Measurements from ENCODE around the gene PIMREG.

Gene PIMREG

GRCh38 chr17:6498356-6498755 is 54.1 kb downstream of the PIMREG start:
- no peaks in the 10 kb centered on the region for H3K79me2 ChIP-seq
- no peak overlapping the region for H3K4me2 ChIP-seq (ENCODE audit: low read length)
- no peaks in the 10 kb centered on the region for H3K4me1 ChIP-seq
- H3K9ac ChIP-seq: no peak overlapping the region
- H3K4me3 ChIP-seq (ENCODE audit: low read depth, low read length): no peak overlapping the region
- no peak overlapping the region for H3K27ac ChIP-seq
- no peak for TF ChIP-seq CTCF (IDR thresholded peaks at IDR 0.05)
- no peaks in the 10 kb centered on the region for H3K36me3 ChIP-seq (ENCODE audit: control insufficient read depth, insufficient read depth, low read length)
- no peak overlapping the region for H2AFZ ChIP-seq
- H3K9me3 ChIP-seq (ENCODE audit: control insufficient read depth, low read length): no peaks in the 10 kb centered on the region
- H3K27me3 ChIP-seq (ENCODE audit: control insufficient read depth, insufficient read depth, low read length): no peaks in the 10 kb centered on the region

GRCh38 chr17:6498901-6499540 is 54.8 kb downstream of the PIMREG start:
- no peak overlapping the region for H2AFZ ChIP-seq
- no peak overlapping the region for H3K27ac ChIP-seq
- no peaks in the 10 kb centered on the region for H3K9me3 ChIP-seq (ENCODE audit: control insufficient read depth, low read length)
- no peak overlapping the region for H3K4me3 ChIP-seq (ENCODE audit: low read depth, low read length)
- no peaks in the 10 kb centered on the region for H3K79me2 ChIP-seq
- no peaks in the 10 kb centered on the region for H3K36me3 ChIP-seq (ENCODE audit: control insufficient read depth, insufficient read depth, low read length)
- H3K4me2 ChIP-seq (ENCODE audit: low read length): no peak overlapping the region
- no peaks in the 10 kb centered on the region for H3K27me3 ChIP-seq (ENCODE audit: control insufficient read depth, insufficient read depth, low read length)
- H3K4me1 ChIP-seq: no peaks in the 10 kb centered on the region
- no peak overlapping the region for H3K9ac ChIP-seq
- no peak for TF ChIP-seq CTCF (IDR thresholded peaks at IDR 0.05)

Measured in parathyroid adenoma (tissue), 2 donors.